ENCODE results near the gene TUBB2A. TPM values are rescaled to one million over a fixed set of nuclear protein-coding genes. Genes with fewer than 3 reads are reported as not detected.

TUBB2A gene
- total RNA-seq, 1 experiment from 2014 or later: 49.9 TPM

DNA sequence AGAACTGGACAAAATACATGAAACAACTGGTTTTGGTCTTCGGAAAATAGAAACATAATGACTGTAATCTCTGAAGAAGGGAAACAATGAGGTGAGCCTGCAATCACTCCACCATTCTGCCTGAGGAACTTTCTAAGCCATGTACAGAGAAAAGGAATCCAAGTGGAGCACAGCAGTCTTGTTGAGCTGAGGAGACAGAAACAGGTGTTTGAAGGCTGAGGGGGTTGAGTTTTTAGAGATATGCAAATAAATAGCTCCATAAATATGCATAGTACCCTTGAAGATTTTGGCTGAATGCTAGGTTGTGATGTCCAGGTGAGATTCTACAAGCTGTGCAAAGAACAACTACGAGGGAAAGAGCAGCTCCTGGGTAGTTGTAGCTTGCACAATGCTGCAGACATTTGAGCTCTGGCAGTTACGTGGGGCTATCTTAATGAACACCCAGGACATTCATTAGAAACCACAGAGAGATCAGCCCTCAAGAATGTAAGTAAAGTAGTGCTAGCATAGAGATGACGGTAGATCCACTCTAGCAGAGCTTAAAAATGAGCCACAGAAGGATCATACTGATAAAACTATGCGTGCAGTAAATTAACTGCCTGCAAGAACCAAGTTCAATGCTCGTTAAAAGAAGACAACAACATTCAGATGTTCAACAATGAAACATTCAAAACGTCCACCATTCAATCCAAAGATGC lies 45.8 kb upstream of the TUBB2A start (continued):
- TF ChIP-seq, protein P1, sequence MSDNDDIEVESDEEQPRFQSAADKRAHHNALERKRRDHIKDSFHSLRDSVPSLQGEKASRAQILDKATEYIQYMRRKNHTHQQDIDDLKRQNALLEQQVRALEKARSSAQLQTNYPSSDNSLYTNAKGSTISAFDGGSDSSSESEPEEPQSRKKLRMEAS (IDR thresholded peaks at IDR 0.05): no peak
- TF ChIP-seq TCF7L2 (IDR thresholded peaks at IDR 0.05; ENCODE audit: borderline replicate concordance, extremely low read depth, insufficient read depth, insufficient read length) (no peak), JUND (IDR thresholded peaks at IDR 0.05) (no peak)

DNA sequence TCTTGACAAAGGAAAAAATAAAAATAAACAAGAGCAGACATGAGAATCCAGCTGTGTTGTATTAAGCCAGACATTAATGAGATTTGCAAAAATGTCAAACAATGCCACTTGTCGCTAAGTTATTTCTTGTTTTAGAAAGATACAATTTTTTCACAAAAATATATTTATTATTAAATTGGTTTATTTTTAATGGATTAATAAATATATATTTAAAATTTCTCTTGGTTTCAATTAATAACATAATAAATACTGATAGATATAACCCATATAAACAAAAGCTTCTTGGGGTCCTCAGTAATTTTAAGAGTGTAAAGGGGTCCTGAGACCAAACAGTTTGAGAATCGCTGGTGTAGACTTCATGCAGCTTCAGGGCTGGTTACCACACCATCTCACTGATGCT lies 44.0 kb upstream of the TUBB2A start:
- Histone ChIP-seq H3K27ac (ENCODE audit: low read depth, low read length) (no peak overlapping the region), H3K9me3 (ENCODE audit: control insufficient read depth in 1 of 2, insufficient read depth in 1 of 2, low read depth in 1 of 2, low read length in 2 of 2) (no peaks in the 10 kb centered on the region), H3K4me2 (ENCODE audit: low read length) (no peak overlapping the region), H3K9me2 (ENCODE audit: insufficient read depth) (no peaks in the 10 kb centered on the region), H3K4me3 (replicated peaks in 1 of 2; ENCODE audit: low read depth in 1 of 2, low read length in 2 of 2) (no peak overlapping the region), H3K36me3 (ENCODE audit: control insufficient read depth in 1 of 2, insufficient read depth in 2 of 2, low read length in 2 of 2) (no peaks in the 10 kb centered on the region), H2AFZ (ENCODE audit: low read depth, low read length, poor library complexity, severe bottlenecking) (no peak overlapping the region), H3K27me3 (ENCODE audit: insufficient read depth, low read length) (no peaks in the 10 kb centered on the region), H3K9ac (ENCODE audit: low read length) (no peak overlapping the region), H4K20me1 (ENCODE audit: insufficient read depth) (no peaks in the 10 kb centered on the region), H3K4me1 (ENCODE audit: control insufficient read depth in 1 of 2, insufficient read depth in 2 of 2, low read length in 2 of 2) (peaks cover 4 to 14% of the 10 kb centered on the region in 2 experiments; a peak in 3 of 4 replicates), H3K79me2 (ENCODE audit: insufficient read depth, low read length) (no peaks in the 10 kb centered on the region)
- ATAC-seq (no peak), DNase-seq (ENCODE audit: low read depth, low spot score) (no peak)
- BruUV-seq (replicated peaks): no TSS peak
- intact Hi-C loops (cut with micrococcal nuclease): no loop called here
- CTCF ChIA-PET: no interaction called here
- POLR2A ChIA-PET: no interaction called here
- RAD21 ChIA-PET (ENCODE audit: low non-redundant PET in 1 of 2, low total read pairs in 2 of 2, uncharacterized antibody in 2 of 2, unreplicated experiment in 2 of 2): no interaction called here
- TF ChIP-seq CBX3 (IDR thresholded peaks at IDR 0.05; ENCODE audit: low read depth) (no peak), ZNF274 (IDR thresholded peaks at IDR 0.05; ENCODE audit: low read depth, low read length) (no peak), SRF (IDR thresholded peaks at IDR 0.05; ENCODE audit: low read depth) (no peak), YY1 (IDR thresholded peaks at IDR 0.05; ENCODE audit: extremely low read depth, insufficient replicate concordance, low read depth, low read length) (no peak), SP1 (IDR thresholded peaks at IDR 0.05; ENCODE audit: low read depth) (no peak), EGR1 (IDR thresholded peaks at IDR 0.05; ENCODE audit: low read depth) (no peak), EZH2phosphoT487 (IDR thresholded peaks at IDR 0.05; ENCODE audit: borderline replicate concordance) (no peak), POLR2AphosphoS5 (IDR thresholded peaks at IDR 0.05; ENCODE audit: low read depth, low read length) (no peak), TCF7L2 (IDR thresholded peaks at IDR 0.05; ENCODE audit: borderline replicate concordance, extremely low read depth, insufficient read depth, insufficient read length) (no peak), POLR2A (IDR thresholded peaks at IDR 0.05; ENCODE audit: borderline replicate concordance, extremely low read depth, insufficient read depth, insufficient read length) (no peak)
- TF ChIP-seq, protein P2, sequence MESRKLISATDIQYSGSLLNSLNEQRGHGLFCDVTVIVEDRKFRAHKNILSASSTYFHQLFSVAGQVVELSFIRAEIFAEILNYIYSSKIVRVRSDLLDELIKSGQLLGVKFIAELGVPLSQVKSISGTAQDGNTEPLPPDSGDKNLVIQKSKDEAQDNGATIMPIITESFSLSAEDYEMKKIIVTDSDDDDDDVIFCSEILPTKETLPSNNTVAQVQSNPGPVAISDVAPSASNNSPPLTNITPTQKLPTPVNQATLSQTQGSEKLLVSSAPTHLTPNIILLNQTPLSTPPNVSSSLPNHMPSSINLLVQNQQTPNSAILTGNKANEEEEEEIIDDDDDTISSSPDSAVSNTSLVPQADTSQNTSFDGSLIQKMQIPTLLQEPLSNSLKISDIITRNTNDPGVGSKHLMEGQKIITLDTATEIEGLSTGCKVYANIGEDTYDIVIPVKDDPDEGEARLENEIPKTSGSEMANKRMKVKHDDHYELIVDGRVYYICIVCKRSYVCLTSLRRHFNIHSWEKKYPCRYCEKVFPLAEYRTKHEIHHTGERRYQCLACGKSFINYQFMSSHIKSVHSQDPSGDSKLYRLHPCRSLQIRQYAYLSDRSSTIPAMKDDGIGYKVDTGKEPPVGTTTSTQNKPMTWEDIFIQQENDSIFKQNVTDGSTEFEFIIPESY (IDR thresholded peaks at IDR 0.05; ENCODE audit: extremely low read depth, insufficient replicate concordance, low read length): no peak
- TF ChIP-seq, protein P3, sequence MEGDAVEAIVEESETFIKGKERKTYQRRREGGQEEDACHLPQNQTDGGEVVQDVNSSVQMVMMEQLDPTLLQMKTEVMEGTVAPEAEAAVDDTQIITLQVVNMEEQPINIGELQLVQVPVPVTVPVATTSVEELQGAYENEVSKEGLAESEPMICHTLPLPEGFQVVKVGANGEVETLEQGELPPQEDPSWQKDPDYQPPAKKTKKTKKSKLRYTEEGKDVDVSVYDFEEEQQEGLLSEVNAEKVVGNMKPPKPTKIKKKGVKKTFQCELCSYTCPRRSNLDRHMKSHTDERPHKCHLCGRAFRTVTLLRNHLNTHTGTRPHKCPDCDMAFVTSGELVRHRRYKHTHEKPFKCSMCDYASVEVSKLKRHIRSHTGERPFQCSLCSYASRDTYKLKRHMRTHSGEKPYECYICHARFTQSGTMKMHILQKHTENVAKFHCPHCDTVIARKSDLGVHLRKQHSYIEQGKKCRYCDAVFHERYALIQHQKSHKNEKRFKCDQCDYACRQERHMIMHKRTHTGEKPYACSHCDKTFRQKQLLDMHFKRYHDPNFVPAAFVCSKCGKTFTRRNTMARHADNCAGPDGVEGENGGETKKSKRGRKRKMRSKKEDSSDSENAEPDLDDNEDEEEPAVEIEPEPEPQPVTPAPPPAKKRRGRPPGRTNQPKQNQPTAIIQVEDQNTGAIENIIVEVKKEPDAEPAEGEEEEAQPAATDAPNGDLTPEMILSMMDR (IDR thresholded peaks at IDR 0.05 in 2 of 3, conservative IDR thresholded peaks at IDR 0.05 in 1 of 3; ENCODE audit: borderline replicate concordance in 1 of 3, insufficient read depth in 1 of 3, low read depth in 2 of 3, low read length in 2 of 3): no peak
- TF ChIP-seq, protein P1 (IDR thresholded peaks at IDR 0.05): no peak
- TF ChIP-seq, protein P4, sequence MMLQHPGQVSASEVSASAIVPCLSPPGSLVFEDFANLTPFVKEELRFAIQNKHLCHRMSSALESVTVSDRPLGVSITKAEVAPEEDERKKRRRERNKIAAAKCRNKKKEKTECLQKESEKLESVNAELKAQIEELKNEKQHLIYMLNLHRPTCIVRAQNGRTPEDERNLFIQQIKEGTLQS (IDR thresholded peaks at IDR 0.05): no peak
- TF ChIP-seq, protein P5, sequence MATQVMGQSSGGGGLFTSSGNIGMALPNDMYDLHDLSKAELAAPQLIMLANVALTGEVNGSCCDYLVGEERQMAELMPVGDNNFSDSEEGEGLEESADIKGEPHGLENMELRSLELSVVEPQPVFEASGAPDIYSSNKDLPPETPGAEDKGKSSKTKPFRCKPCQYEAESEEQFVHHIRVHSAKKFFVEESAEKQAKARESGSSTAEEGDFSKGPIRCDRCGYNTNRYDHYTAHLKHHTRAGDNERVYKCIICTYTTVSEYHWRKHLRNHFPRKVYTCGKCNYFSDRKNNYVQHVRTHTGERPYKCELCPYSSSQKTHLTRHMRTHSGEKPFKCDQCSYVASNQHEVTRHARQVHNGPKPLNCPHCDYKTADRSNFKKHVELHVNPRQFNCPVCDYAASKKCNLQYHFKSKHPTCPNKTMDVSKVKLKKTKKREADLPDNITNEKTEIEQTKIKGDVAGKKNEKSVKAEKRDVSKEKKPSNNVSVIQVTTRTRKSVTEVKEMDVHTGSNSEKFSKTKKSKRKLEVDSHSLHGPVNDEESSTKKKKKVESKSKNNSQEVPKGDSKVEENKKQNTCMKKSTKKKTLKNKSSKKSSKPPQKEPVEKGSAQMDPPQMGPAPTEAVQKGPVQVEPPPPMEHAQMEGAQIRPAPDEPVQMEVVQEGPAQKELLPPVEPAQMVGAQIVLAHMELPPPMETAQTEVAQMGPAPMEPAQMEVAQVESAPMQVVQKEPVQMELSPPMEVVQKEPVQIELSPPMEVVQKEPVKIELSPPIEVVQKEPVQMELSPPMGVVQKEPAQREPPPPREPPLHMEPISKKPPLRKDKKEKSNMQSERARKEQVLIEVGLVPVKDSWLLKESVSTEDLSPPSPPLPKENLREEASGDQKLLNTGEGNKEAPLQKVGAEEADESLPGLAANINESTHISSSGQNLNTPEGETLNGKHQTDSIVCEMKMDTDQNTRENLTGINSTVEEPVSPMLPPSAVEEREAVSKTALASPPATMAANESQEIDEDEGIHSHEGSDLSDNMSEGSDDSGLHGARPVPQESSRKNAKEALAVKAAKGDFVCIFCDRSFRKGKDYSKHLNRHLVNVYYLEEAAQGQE (IDR thresholded peaks at IDR 0.05; ENCODE audit: low read depth): no peak
